ENCODE measurements around the gene SRMS.

DNA sequence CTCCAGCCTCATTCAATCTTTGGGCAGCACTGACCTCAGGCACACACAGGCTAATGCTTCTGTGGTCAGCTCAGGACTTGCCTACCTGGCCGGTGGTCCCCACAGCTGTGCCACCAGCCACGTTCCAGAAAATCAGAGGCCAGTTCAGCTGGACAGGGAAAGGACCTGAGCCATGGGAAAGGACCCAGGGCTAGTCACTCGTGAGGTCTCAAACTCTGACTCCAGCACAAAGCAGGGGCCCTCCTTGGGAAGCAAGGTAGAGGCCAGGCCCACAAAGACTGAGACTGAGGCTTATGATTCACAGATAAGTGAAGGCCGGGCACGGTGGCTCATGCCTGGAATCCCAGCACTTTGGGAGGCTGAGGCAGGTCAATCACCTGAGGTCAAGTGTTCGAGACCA, 48.9 kb upstream of the SRMS start:
- TF ChIP-seq RAD21 (IDR thresholded peaks at IDR 0.05; ENCODE audit: low read depth) = no peak
- no peak for TF ChIP-seq POLR2A (IDR thresholded peaks at IDR 0.05; ENCODE audit: borderline replicate concordance, extremely low read depth, insufficient read depth, insufficient read length)
- TF ChIP-seq POLR2AphosphoS5 (IDR thresholded peaks at IDR 0.05; ENCODE audit: low read depth, low read length) = no peak
- TF ChIP-seq, protein P1, sequence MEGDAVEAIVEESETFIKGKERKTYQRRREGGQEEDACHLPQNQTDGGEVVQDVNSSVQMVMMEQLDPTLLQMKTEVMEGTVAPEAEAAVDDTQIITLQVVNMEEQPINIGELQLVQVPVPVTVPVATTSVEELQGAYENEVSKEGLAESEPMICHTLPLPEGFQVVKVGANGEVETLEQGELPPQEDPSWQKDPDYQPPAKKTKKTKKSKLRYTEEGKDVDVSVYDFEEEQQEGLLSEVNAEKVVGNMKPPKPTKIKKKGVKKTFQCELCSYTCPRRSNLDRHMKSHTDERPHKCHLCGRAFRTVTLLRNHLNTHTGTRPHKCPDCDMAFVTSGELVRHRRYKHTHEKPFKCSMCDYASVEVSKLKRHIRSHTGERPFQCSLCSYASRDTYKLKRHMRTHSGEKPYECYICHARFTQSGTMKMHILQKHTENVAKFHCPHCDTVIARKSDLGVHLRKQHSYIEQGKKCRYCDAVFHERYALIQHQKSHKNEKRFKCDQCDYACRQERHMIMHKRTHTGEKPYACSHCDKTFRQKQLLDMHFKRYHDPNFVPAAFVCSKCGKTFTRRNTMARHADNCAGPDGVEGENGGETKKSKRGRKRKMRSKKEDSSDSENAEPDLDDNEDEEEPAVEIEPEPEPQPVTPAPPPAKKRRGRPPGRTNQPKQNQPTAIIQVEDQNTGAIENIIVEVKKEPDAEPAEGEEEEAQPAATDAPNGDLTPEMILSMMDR (IDR thresholded peaks at IDR 0.05 in 2 of 3, conservative IDR thresholded peaks at IDR 0.05 in 1 of 3; ENCODE audit: borderline replicate concordance in 1 of 3, insufficient read depth in 1 of 3, low read depth in 2 of 3, low read length in 2 of 3) = no peak
- TF ChIP-seq, protein P2, sequence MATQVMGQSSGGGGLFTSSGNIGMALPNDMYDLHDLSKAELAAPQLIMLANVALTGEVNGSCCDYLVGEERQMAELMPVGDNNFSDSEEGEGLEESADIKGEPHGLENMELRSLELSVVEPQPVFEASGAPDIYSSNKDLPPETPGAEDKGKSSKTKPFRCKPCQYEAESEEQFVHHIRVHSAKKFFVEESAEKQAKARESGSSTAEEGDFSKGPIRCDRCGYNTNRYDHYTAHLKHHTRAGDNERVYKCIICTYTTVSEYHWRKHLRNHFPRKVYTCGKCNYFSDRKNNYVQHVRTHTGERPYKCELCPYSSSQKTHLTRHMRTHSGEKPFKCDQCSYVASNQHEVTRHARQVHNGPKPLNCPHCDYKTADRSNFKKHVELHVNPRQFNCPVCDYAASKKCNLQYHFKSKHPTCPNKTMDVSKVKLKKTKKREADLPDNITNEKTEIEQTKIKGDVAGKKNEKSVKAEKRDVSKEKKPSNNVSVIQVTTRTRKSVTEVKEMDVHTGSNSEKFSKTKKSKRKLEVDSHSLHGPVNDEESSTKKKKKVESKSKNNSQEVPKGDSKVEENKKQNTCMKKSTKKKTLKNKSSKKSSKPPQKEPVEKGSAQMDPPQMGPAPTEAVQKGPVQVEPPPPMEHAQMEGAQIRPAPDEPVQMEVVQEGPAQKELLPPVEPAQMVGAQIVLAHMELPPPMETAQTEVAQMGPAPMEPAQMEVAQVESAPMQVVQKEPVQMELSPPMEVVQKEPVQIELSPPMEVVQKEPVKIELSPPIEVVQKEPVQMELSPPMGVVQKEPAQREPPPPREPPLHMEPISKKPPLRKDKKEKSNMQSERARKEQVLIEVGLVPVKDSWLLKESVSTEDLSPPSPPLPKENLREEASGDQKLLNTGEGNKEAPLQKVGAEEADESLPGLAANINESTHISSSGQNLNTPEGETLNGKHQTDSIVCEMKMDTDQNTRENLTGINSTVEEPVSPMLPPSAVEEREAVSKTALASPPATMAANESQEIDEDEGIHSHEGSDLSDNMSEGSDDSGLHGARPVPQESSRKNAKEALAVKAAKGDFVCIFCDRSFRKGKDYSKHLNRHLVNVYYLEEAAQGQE (IDR thresholded peaks at IDR 0.05; ENCODE audit: low read depth) = no peak
- no peak for TF ChIP-seq EZH2 (IDR thresholded peaks at IDR 0.05)
- no peak for TF ChIP-seq SP1 (IDR thresholded peaks at IDR 0.05; ENCODE audit: low read depth)
- no peak for TF ChIP-seq EZH2phosphoT487 (IDR thresholded peaks at IDR 0.05; ENCODE audit: borderline replicate concordance)
